Activated naive CD8-positive, alpha-beta T cell treated with anti-CD3 and anti-CD28 coated beads, Interleukin-2, amount 50 U/mL, for 24 hours (primary cell): Measurements from ENCODE around the gene TNFAIP8L1.

Experiments used
- ATAC-seq: fragments of 150-1000 bp; cut with Tn5 transposase; one replicate; pipeline ENCODE4 v1.10.0; 2021
- DNase-seq: peaks from one replicate; pipeline ENCODE4 v3.0.0; 2021
- H3K27ac Mint-ChIP-seq: one replicate; pipeline ENCODE4 v1.8.0; 2021; ENCODE audit warnings: mild to moderate bottlenecking, mixed read lengths
- H3K27me3 Mint-ChIP-seq: one replicate; pipeline ENCODE4 v1.8.0; 2021; ENCODE audit warnings: mixed read lengths
- H3K36me3 Mint-ChIP-seq: one replicate; pipeline ENCODE4 v1.8.0; 2021; ENCODE audit warnings: low read depth, mixed read lengths
- H3K4me1 Mint-ChIP-seq: one replicate; pipeline ENCODE4 v1.8.0; 2021; ENCODE audit warnings: mixed read lengths
- H3K4me3 Mint-ChIP-seq: one replicate; pipeline ENCODE4 v1.8.0; 2021; ENCODE audit warnings: mild to moderate bottlenecking, moderate library complexity, mixed read lengths
- H3K9me3 Mint-ChIP-seq: one replicate; pipeline ENCODE4 v1.8.0; 2021; ENCODE audit warnings: mixed read lengths

The TNFAIP8L1 gene

GRCh38 chr19:4600893-4601292, 38.4 kb upstream of the TNFAIP8L1 start:
- Mint-ChIP-seq H3K27me3 (peaks cover 26% of the 10 kb centered on the region), H3K4me1 (peaks cover 7% of the 10 kb centered on the region), H3K4me3 (no peak overlapping the region), H3K27ac (no peak overlapping the region), H3K36me3 (no peaks in the 10 kb centered on the region), H3K9me3 (no peaks in the 10 kb centered on the region)
- ATAC-seq (no peak), DNase-seq (no peak)

GRCh38 chr19:4602173-4602788, 37.0 kb upstream of the TNFAIP8L1 start:
- Mint-ChIP-seq H3K4me3 (no peak overlapping the region), H3K36me3 (no peaks in the 10 kb centered on the region), H3K4me1 (peaks cover 5% of the 10 kb centered on the region), H3K9me3 (no peaks in the 10 kb centered on the region), H3K27ac (no peak overlapping the region), H3K27me3 (peaks cover 28% of the 10 kb centered on the region)
- ATAC-seq (no peak), DNase-seq (no peak)

- Mint-ChIP-seq H3K27me3 (peaks cover 30% of the 10 kb centered on the region), H3K4me1 (peaks cover 5% of the 10 kb centered on the region), H3K27ac (no peak overlapping the region), H3K9me3 (no peaks in the 10 kb centered on the region), H3K4me3 (no peak overlapping the region), H3K36me3 (no peaks in the 10 kb centered on the region)
- DNase-seq: no peak
- ATAC-seq: no peak
These were observed 36.4 kb upstream of the TNFAIP8L1 start for GRCh38 chr19:4602915-4603314.

GRCh38 chr19:4604912-4605311, 34.4 kb upstream of the TNFAIP8L1 start:
- Mint-ChIP-seq H3K27ac (no peak overlapping the region), H3K9me3 (no peaks in the 10 kb centered on the region), H3K4me1 (peaks cover under 1% of the 10 kb centered on the region), H3K4me3 (no peak overlapping the region), H3K36me3 (no peaks in the 10 kb centered on the region), H3K27me3 (peaks cover 20% of the 10 kb centered on the region)
- ATAC-seq (no peak), DNase-seq (no peak)

- Mint-ChIP-seq H3K4me1 (peaks cover 2% of the 10 kb centered on the region), H3K27ac (no peak overlapping the region), H3K36me3 (no peaks in the 10 kb centered on the region), H3K27me3 (peaks cover 27% of the 10 kb centered on the region), H3K9me3 (no peaks in the 10 kb centered on the region), H3K4me3 (no peak overlapping the region)
- DNase-seq: no peak
- ATAC-seq: no peak
These were observed 33.1 kb upstream of the TNFAIP8L1 start for GRCh38 chr19:4606181-4606580.

- Mint-ChIP-seq H3K4me1 (peaks cover 2% of the 10 kb centered on the region), H3K27me3 (peaks cover 23% of the 10 kb centered on the region), H3K9me3 (no peaks in the 10 kb centered on the region), H3K4me3 (no peak overlapping the region), H3K36me3 (no peaks in the 10 kb centered on the region), H3K27ac (no peak overlapping the region)
- DNase-seq (no peak), ATAC-seq (no peak)
These were observed 32.2 kb upstream of the TNFAIP8L1 start for GRCh38 chr19:4606921-4607678.

GRCh38 chr19:4609878-4610511, 29.3 kb upstream of the TNFAIP8L1 start:
- Mint-ChIP-seq H3K4me3 (no peak overlapping the region), H3K27me3 (peaks cover 25% of the 10 kb centered on the region), H3K9me3 (no peaks in the 10 kb centered on the region), H3K4me1 (peaks cover 2% of the 10 kb centered on the region), H3K36me3 (no peaks in the 10 kb centered on the region), H3K27ac (no peak overlapping the region)
- ATAC-seq (no peak), DNase-seq (no peak)

- ATAC-seq: no peak
- H3K9me3 Mint-ChIP-seq: no peaks in the 10 kb centered on the region
- no peak overlapping the region for H3K27ac Mint-ChIP-seq
- peaks cover 2% of the 10 kb centered on the region for H3K4me1 Mint-ChIP-seq
- H3K36me3 Mint-ChIP-seq: no peaks in the 10 kb centered on the region
- DNase-seq: no peak
- H3K27me3 Mint-ChIP-seq: peaks cover 14% of the 10 kb centered on the region
- no peak overlapping the region for H3K4me3 Mint-ChIP-seq
These were observed 26.0 kb upstream of the TNFAIP8L1 start for GRCh38 chr19:4613254-4613751.

- DNase-seq (no peak), ATAC-seq (no peak)
- H3K36me3 Mint-ChIP-seq: no peaks in the 10 kb centered on the region
- H3K27ac Mint-ChIP-seq: no peak overlapping the region
- no peaks in the 10 kb centered on the region for H3K9me3 Mint-ChIP-seq
- H3K27me3 Mint-ChIP-seq: peaks cover 6% of the 10 kb centered on the region
- H3K4me3 Mint-ChIP-seq: no peak overlapping the region
- H3K4me1 Mint-ChIP-seq: no peaks in the 10 kb centered on the region
These were observed 21.3 kb upstream of the TNFAIP8L1 start for GRCh38 chr19:4618019-4618418.

GRCh38 chr19:4619668-4620294, 19.5 kb upstream of the TNFAIP8L1 start:
- H3K27me3 Mint-ChIP-seq: peaks cover 8% of the 10 kb centered on the region

GRCh38 chr19:4620675-4621074, 18.6 kb upstream of the TNFAIP8L1 start:
- Mint-ChIP-seq H3K9me3 (no peaks in the 10 kb centered on the region), H3K27ac (no peak overlapping the region), H3K27me3 (peaks cover 8% of the 10 kb centered on the region), H3K4me1 (no peaks in the 10 kb centered on the region), H3K36me3 (no peaks in the 10 kb centered on the region), H3K4me3 (no peak overlapping the region)
- DNase-seq (no peak), ATAC-seq (no peak)

More at GRCh38 chr19:4619668-4620294, 19.5 kb upstream of the TNFAIP8L1 start:
- no peak for DNase-seq
- Mint-ChIP-seq H3K4me1 (no peaks in the 10 kb centered on the region), H3K27ac (no peak overlapping the region), H3K4me3 (no peak overlapping the region), H3K9me3 (no peaks in the 10 kb centered on the region), H3K36me3 (no peaks in the 10 kb centered on the region)
- no peak for ATAC-seq

- Mint-ChIP-seq H3K4me3 (no peak overlapping the region), H3K4me1 (no peaks in the 10 kb centered on the region), H3K27ac (no peak overlapping the region), H3K36me3 (no peaks in the 10 kb centered on the region), H3K27me3 (peaks cover 8% of the 10 kb centered on the region), H3K9me3 (no peaks in the 10 kb centered on the region)
- no peak for ATAC-seq
- no peak for DNase-seq
These were observed 16.5 kb upstream of the TNFAIP8L1 start for GRCh38 chr19:4622695-4623421.

- Mint-ChIP-seq H3K9me3 (no peaks in the 10 kb centered on the region), H3K36me3 (no peaks in the 10 kb centered on the region), H3K4me1 (no peaks in the 10 kb centered on the region), H3K27ac (no peak overlapping the region), H3K4me3 (no peak overlapping the region), H3K27me3 (peaks cover 8% of the 10 kb centered on the region)
- DNase-seq: no peak
- ATAC-seq: no peak
These were observed 15.0 kb upstream of the TNFAIP8L1 start for GRCh38 chr19:4624301-4624700.

GRCh38 chr19:4624733-4625362, 14.5 kb upstream of the TNFAIP8L1 start:
- H3K27ac Mint-ChIP-seq: no peak overlapping the region
- ATAC-seq (no peak), DNase-seq (no peak)
- peaks cover 8% of the 10 kb centered on the region for H3K27me3 Mint-ChIP-seq
- H3K4me1 Mint-ChIP-seq: no peaks in the 10 kb centered on the region
- no peaks in the 10 kb centered on the region for H3K9me3 Mint-ChIP-seq
- no peak overlapping the region for H3K4me3 Mint-ChIP-seq
- H3K36me3 Mint-ChIP-seq: no peaks in the 10 kb centered on the region
